HEK293 (cell line): ENCODE measurements around the gene GNS.

ENCODE experiments used
- ZBTB7A ChIP-seq: fragments of 450-650 bp; formaldehyde crosslinking; IDR thresholded peaks from 2 replicates; pipeline ENCODE4 v1.5.1; 2016; ENCODE audit warnings: low read depth, missing biosample characterization, missing genetic modification characterization
- ZEB2 ChIP-seq: fragments of 450-650 bp; formaldehyde crosslinking; IDR thresholded peaks from 2 replicates; pipeline ENCODE4 v1.5.1; 2016; ENCODE audit warnings: missing biosample characterization, missing genetic modification characterization
- ZNF530 ChIP-seq: fragments of 450-650 bp; formaldehyde crosslinking; IDR thresholded peaks from 2 replicates; pipeline ENCODE4 v1.5.1; 2016; ENCODE audit warnings: low read depth, missing biosample characterization, missing genetic modification characterization
- ZNF639 ChIP-seq: fragments of 450-650 bp; formaldehyde crosslinking; IDR thresholded peaks from 2 replicates; pipeline ENCODE4 v1.5.1; 2016; ENCODE audit warnings: missing biosample characterization, missing genetic modification characterization
- ZNF768 ChIP-seq: fragments of 450-650 bp; formaldehyde crosslinking; IDR thresholded peaks from 2 replicates; pipeline ENCODE4 v1.5.1; 2018; ENCODE audit warnings: missing biosample characterization, mild to moderate bottlenecking, missing genetic modification characterization

- no peak for TF ChIP-seq ZNF768 (tag by site-specific recombination)
- no peak for TF ChIP-seq ZEB2 (tag by site-specific recombination)
- TF ChIP-seq ZNF530 (tag by site-specific recombination): no peak
- no peak for TF ChIP-seq ZNF639 (tag by site-specific recombination)
- TF ChIP-seq ZBTB7A (tag by site-specific recombination): no peak
Observed at GRCh38 chr12:64749461-64750200, 9.6 kb downstream of the GNS start.
